ENCODE measurements around the gene ZDHHC12. TPM values are rescaled to one million over a fixed set of nuclear protein-coding genes. Genes with fewer than 3 reads are reported as not detected.
A peak's percentile ranks its signal among the peaks of the same experiment; 100 is the strongest.

The ZDHHC12 gene
- total and polyA plus RNA-seq, 2 of the 13 experiments (the other 11 are each of a cell fraction or from before 2014, with no cell fraction given) = 25.4 to 28.0 TPM

GRCh38 chr9:128688501-128689292, 35.2 kb downstream of the ZDHHC12 start, which contains the start of gene SET (continued):
- TF ChIP-seq, protein P1, sequence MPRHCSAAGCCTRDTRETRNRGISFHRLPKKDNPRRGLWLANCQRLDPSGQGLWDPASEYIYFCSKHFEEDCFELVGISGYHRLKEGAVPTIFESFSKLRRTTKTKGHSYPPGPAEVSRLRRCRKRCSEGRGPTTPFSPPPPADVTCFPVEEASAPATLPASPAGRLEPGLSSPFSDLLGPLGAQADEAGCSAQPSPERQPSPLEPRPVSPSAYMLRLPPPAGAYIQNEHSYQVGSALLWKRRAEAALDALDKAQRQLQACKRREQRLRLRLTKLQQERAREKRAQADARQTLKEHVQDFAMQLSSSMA (CRISPR knock-in tag; IDR thresholded peaks at IDR 0.05) = no peak
- TF ChIP-seq ZNF383 (CRISPR knock-in tag; IDR thresholded peaks at IDR 0.05; ENCODE audit: borderline replicate concordance) (no peak), ZBTB21 (CRISPR knock-in tag; IDR thresholded peaks at IDR 0.05) (no peak), ZSCAN9 (CRISPR knock-in tag; IDR thresholded peaks at IDR 0.05; ENCODE audit: borderline replicate concordance) (no peak), ZNF607 (CRISPR knock-in tag; IDR thresholded peaks at IDR 0.05; ENCODE audit: borderline replicate concordance) (0 out of 2 replicates have a peak, but pooled peaks have one; percentile 4), FOXK1 (CRISPR knock-in tag; IDR thresholded peaks at IDR 0.05; ENCODE audit: borderline replicate concordance, low read depth) (no peak), ZBTB46 (CRISPR knock-in tag; IDR thresholded peaks at IDR 0.05; ENCODE audit: borderline replicate concordance) (no peak), ZFP37 (CRISPR knock-in tag; IDR thresholded peaks at IDR 0.05; ENCODE audit: borderline replicate concordance) (0 out of 2 replicates have a peak, but pooled peaks have one; percentile 50), NFRKB (IDR thresholded peaks at IDR 0.05) (no peak), ZNF646 (CRISPR knock-in tag; IDR thresholded peaks at IDR 0.05) (no peak), BRCA1 (CRISPR knock-in tag; IDR thresholded peaks at IDR 0.05) (no peak), ZNF235 (CRISPR knock-in tag; IDR thresholded peaks at IDR 0.05; ENCODE audit: borderline replicate concordance) (no peak), ZFP36L1 (CRISPR knock-in tag; IDR thresholded peaks at IDR 0.05) (no peak)
- TF ChIP-seq, protein P2, sequence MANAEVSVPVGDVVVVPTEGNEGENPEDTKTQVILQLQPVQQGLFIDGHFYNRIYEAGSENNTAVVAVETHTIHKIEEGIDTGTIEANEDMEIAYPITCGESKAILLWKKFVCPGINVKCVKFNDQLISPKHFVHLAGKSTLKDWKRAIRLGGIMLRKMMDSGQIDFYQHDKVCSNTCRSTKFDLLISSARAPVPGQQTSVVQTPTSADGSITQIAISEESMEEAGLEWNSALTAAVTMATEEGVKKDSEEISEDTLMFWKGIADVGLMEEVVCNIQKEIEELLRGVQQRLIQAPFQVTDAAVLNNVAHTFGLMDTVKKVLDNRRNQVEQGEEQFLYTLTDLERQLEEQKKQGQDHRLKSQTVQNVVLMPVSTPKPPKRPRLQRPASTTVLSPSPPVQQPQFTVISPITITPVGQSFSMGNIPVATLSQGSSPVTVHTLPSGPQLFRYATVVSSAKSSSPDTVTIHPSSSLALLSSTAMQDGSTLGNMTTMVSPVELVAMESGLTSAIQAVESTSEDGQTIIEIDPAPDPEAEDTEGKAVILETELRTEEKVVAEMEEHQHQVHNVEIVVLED (CRISPR knock-in tag; IDR thresholded peaks at IDR 0.05; ENCODE audit: borderline replicate concordance) = peak; percentile 70
- TF ChIP-seq, protein P3, sequence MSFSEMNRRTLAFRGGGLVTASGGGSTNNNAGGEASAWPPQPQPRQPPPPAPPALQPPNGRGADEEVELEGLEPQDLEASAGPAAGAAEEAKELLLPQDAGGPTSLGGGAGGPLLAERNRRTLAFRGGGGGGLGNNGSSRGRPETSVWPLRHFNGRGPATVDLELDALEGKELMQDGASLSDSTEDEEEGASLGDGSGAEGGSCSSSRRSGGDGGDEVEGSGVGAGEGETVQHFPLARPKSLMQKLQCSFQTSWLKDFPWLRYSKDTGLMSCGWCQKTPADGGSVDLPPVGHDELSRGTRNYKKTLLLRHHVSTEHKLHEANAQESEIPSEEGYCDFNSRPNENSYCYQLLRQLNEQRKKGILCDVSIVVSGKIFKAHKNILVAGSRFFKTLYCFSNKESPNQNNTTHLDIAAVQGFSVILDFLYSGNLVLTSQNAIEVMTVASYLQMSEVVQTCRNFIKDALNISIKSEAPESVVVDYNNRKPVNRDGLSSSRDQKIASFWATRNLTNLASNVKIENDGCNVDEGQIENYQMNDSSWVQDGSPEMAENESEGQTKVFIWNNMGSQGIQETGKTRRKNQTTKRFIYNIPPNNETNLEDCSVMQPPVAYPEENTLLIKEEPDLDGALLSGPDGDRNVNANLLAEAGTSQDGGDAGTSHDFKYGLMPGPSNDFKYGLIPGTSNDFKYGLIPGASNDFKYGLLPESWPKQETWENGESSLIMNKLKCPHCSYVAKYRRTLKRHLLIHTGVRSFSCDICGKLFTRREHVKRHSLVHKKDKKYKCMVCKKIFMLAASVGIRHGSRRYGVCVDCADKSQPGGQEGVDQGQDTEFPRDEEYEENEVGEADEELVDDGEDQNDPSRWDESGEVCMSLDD (CRISPR knock-in tag; IDR thresholded peaks at IDR 0.05; ENCODE audit: borderline replicate concordance) = peak; percentile 95

Measured in HepG2 (cell line).